K562 (cell line): ENCODE measurements around the gene IRF2BP2.

Experiments used
- ARID3A ChIP-seq: IDR thresholded peaks from 2 replicates; pipeline ENCODE4 v1.6.1; 2012; ENCODE audit warnings: low read depth, low read length, improper control_type of control experiment, borderline replicate concordance
- CTCF ChIP-seq, 3 experiments: IDR thresholded peaks in 2 of 3; conservative IDR thresholded peaks in 1 of 3; 2 replicates each; pipeline ENCODE4 v1.5.1; 2011 to 2012; ENCODE audit warnings: low read length in 3 of 3, mild to moderate bottlenecking in 3 of 3, control low read depth in 2 of 3, improper control_type of control experiment in 1 of 3, inconsistent platforms in 1 of 3, low read depth in 1 of 3, mixed read lengths in 1 of 3, moderate library complexity in 1 of 3; ENCODE audit not compliant: insufficient read depth in 2 of 3
- ESRRA ChIP-seq: fragments of 450-650 bp; IDR thresholded peaks from 2 replicates; pipeline ENCODE4 v1.6.1; 2014; ENCODE audit warnings: low read depth, mild to moderate bottlenecking, moderate library complexity, borderline replicate concordance
- ZFP36 ChIP-seq: fragments of 150-350 bp; IDR thresholded peaks from 2 replicates; pipeline ENCODE4 v1.6.1; 2018; ENCODE audit warnings: low read length, low read depth; ENCODE audit not compliant: partially characterized antibody

DNA sequence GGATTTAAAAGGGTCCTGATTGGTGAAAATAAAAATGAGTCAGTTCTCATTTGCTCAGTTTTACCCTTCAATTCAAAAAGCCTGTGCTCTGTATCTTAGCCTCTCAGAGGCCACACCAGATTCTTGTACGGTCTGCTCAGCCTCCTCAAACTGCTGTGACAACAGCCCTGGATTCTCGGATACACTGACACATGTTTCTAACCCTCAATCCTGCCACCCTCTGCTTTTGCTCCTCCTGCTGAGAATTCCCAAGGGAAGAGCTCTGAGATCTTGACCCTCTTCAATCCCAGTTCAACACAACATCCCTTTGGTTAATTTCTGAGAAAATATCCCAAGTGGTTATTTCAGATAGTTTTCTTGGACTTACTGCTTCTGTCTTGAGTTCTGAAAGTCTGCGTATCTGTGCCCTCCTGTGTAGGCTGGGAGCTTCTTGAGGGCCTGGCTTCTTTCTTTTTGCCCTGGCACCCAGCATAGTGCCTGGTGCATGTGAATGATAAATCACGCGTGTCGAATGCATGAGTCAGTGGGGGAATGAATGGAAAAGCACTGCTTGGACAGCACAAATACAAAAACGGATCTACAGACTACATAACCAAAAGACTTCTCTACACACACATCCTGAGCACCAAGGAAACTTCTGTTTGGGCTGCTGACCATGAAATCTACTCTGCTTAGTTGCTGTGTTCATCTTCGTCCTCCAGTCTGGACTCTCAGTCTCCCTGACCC, 24.5 kb downstream of the IRF2BP2 start:
- TF ChIP-seq CTCF (IDR thresholded peaks at IDR 0.05 in 2 of 3, conservative IDR thresholded peaks at IDR 0.05 in 1 of 3; ENCODE audit: insufficient read depth in 2 of 3, low read depth in 1 of 3, low read length in 3 of 3): no peak
- TF ChIP-seq ESRRA: no peak
- TF ChIP-seq ZFP36: no peak
- no peak for TF ChIP-seq ARID3A
